Measurements from ENCODE around the gene AGAP1.

DNA sequence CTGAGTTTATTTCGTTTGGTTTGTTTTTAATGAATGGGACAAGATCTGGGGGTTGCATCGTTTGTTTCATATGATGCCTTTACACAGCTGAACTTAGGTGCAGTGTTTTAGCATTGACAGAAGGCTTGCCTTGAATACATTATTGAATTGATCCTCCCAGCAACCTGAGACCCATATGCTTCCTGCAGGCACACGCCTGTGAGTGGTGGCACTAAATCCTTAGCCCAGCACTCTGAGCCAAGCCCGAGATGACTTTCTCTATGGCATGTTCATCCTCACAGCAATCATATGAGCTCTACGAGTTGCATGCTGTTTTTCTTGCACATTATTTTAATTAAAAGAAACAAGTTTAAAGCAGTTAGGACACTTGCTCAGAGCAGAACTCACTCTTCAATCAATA is 47.8 kb upstream of the AGAP1 start:
- TF ChIP-seq, protein P1, sequence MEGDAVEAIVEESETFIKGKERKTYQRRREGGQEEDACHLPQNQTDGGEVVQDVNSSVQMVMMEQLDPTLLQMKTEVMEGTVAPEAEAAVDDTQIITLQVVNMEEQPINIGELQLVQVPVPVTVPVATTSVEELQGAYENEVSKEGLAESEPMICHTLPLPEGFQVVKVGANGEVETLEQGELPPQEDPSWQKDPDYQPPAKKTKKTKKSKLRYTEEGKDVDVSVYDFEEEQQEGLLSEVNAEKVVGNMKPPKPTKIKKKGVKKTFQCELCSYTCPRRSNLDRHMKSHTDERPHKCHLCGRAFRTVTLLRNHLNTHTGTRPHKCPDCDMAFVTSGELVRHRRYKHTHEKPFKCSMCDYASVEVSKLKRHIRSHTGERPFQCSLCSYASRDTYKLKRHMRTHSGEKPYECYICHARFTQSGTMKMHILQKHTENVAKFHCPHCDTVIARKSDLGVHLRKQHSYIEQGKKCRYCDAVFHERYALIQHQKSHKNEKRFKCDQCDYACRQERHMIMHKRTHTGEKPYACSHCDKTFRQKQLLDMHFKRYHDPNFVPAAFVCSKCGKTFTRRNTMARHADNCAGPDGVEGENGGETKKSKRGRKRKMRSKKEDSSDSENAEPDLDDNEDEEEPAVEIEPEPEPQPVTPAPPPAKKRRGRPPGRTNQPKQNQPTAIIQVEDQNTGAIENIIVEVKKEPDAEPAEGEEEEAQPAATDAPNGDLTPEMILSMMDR (IDR thresholded peaks at IDR 0.05) = no peak
- no peak for TF ChIP-seq POLR2A (IDR thresholded peaks at IDR 0.05)

Measured in vagina (tissue), 2 donors.